Umbilical cord (tissue), 2 donors: Measurements from ENCODE around the gene SUPT16H. TPM values are rescaled to one million over a fixed set of nuclear protein-coding genes. Genes with fewer than 3 reads are reported as not detected.

ENCODE experiments used
- DNase-seq: peaks from one replicate; pipeline ENCODE4 v3.0.0-alpha.2; 2015; ENCODE audit warnings: low spot score
- total RNA-seq: library from RNA; depleted of rRNA; stranded (reverse); fragments of >200 nt; gene quantifications from one replicate; pipeline ENCODE4 v1.2.3, GENCODE V29; 2014; ENCODE audit warnings: low replicate concordance; ENCODE audit not compliant: insufficient read depth

The SUPT16H gene
- total RNA-seq, 1 donor from 2014 or later = 59.2 TPM

GRCh38 chr14:21302013-21302835, 81.6 kb downstream of the SUPT16H start:
- no peak for DNase-seq

Other genes starting within 250 kb of the SUPT16H start
- 8.4 TPM for gene OR5AU1, start 228.0 kb downstream of the SUPT16H start, total RNA-seq
- 352 TPM for gene HNRNPC, start 114.6 kb downstream of the SUPT16H start, total RNA-seq
- not detected for gene RPGRIP1, start 103.9 kb downstream of the SUPT16H start, total RNA-seq
- 38.5 TPM for gene CHD8, start 72.1 kb upstream of the SUPT16H start, total RNA-seq
- gene RAB2B, start 92.9 kb upstream of the SUPT16H start, total RNA-seq = 39.2 TPM
- gene TOX4, start 93.2 kb upstream of the SUPT16H start, total RNA-seq = 15.4 TPM
- gene METTL3, start 127.3 kb upstream of the SUPT16H start, total RNA-seq = 38.3 TPM
- 1.7 TPM for gene SALL2, start 142.3 kb upstream of the SUPT16H start, total RNA-seq
- 5.1 TPM for gene OR10G3, start 196.1 kb upstream of the SUPT16H start, total RNA-seq